ENCODE results near the gene BICC1.

BICC1 gene

DNA sequence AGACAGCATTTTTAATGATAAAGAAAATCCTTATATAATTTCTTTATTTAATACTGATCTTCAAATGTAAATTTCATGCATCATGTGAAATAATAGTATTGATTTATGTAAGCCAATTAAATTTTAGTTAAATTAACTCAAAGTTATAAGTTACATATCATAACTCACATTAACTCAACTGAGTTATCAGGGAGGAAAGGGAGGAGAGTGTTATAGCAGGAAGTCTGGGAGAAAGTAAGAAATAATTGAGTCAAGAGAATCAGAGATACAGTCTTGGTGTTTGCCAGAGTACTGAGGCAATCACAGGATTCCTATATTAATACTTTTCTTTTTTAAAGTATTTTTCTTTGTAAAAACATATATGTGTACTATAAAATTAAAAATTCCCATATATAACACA lies 4.0 kb downstream of the BICC1 start:
- no peak for DNase-seq

DNA sequence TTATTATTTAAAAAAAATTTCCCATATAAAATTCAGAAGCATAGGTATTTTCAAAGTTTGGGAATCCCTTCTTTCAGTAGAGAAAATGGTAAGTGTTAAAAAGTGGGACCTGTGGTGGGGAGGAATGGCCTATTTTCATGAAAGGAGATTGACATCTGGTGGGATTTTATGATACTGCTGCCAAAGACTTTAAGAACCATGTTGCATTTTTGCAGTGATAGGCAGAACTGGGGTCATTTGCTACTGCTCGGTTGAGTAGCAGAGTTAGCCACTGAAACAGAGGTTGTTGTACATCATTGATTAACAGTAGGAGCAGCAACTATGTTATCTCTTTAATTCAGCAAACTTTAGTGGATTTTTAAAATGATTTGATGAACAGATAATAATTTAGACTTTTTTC lies 4.4 kb downstream of the BICC1 start:
- DNase-seq, result no peak

DNA sequence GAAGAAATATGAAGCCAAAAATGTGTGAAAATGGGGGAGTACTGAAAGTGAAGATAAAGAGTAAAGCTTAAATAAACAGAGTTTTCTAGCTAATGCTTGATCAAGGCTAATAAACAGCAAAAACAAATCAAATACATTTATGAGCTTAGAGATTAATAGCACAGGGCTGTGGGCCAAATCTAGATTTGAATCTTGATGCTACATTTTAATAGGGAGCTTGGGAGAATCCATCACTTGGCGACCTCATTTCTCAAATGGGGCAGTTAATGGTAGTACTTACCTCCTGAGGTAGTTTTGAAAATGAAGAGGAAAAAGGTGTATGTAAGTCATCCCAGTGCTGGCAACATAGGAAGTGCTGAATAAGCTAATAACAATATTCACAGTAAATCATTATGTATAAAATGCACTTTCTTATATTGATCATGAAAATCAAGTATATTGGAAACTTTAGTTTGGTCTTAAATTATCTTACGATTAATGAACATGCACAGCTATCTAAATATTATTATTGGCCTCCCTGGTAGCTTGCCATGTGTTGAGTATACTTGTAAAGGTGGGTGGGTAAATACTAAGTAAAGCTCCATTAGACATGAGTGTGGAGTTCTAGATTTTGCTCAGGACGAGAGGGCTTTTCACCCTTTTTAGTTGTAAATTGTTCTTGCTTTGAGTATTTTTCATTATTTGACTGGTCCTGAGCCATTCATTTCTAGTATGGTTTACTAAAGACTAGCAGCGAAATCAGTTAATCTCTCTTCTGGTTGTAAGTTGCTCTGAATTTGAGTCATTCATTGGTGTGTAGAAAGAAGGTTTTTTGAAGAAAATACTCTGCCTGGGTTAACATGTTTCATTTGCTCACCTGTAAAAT lies 5.1 kb downstream of the BICC1 start:
- no peak for DNase-seq

DNA sequence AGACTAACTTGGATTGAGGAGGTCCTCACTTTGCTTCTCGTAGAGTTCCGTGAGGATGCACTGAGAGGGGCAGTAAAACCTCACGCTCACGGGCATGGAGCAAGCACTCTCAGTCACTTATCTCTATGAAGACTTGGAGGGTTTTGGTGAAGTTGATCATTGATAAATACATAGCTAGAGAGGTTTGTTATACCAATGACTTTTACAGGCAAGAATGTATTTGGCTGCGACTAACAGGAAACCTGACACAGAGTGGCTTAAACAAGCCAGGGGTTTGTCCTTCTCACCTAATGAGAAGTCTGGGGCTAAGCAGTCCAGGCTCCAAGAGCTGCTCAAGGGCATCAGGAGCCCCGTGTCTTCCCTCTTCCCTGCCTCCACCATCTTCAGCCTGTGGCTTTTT lies 6.1 kb downstream of the BICC1 start:
- no peak for DNase-seq

DNA sequence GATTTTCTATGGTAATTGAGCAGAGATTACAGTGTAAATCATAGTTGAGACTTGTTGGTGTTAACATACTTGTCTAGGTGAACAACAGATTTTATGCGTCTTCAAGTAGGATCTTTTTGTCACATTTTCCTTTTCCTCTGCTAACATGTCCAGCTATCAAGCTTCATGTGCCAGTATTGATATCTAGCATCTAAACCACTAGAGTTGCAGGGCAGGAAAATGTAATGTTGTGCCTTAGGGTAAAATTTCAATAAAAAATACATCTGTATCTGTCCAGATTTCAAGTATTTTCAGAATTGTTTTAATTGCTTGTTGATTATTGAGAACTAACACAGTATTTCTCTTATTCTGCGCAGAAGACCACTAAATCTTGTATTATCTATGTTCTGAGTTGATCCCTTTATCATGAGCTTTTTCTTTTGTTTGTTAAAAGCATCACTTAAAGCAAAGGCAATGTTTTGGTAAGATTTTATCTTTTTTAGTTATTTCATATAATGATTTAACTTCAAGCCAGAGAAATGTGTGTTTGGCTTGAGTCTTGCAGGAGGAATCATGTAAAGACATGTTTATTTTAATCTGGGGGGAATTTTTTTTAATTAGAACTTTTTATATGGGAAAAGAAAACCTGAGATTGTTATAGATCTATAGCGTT lies 16.5 kb downstream of the BICC1 start:
- no peak for DNase-seq

DNA sequence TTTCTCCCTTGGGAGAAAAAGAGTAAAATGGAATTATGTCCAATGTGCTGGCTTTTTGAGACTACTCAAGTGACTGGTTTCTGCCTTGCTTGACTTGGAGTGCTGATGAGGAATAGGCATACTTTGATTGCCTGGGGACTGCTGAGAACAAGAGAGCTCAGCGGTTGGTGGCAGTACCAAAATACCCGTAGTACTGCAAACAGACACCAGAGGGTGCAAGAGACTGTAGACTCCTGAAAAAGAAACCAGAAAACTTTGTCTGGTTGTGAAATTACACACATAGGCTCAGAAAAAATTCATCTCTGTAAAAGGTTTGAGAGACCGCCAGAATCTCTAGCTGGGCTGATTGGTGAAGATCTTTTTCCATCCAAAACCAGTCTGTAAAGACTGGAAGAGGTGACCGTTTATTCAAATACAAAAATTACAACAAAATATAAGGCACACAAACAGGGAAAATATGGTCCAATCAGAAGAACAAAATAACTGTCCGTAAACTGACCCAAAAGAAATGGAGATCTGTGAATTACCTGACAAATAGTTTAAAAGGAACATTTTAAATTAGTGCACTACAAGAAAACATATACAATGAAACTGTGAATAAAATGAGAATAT lies 18.5 kb downstream of the BICC1 start:
- DNase-seq, result peak; percentile 39 to 48

DNA sequence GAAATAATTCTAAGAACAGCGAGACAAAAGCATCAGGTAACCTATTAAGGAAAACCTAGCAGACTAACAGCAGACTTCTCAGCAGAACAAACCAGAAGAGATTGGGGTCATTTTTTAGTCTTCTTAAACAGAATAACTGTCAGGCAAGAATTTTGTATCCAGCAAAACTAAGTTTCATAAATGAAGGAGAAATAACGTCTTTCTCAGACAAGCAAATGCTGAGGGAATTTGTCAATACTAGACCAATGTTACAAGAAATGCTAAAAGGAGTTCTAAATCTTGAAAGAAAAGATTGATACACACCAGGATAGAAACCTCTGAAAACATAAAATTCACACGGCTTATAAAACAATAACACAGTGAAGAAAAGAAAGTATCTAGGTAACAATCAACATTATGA lies 22.6 kb downstream of the BICC1 start:
- DNase-seq, result no peak

DNA sequence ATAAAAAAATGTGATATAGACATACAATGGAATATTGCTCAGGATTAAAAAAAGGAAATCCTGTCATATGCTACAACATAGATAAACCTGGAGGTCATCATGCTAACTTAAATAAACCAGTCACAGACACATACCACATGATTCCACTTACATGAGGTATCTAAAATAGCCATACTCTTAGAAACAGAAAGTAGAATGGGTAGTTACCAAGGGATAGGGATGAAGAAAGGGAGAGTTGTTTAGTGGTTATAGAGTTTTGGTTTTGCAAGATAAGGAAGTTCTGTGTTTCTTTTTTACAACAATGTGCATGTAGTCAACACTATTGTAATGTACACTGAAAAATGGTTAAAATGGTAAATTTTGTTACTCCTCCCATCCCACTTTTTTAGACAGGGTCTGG lies 30.5 kb downstream of the BICC1 start:
- DNase-seq, result no peak

DNA sequence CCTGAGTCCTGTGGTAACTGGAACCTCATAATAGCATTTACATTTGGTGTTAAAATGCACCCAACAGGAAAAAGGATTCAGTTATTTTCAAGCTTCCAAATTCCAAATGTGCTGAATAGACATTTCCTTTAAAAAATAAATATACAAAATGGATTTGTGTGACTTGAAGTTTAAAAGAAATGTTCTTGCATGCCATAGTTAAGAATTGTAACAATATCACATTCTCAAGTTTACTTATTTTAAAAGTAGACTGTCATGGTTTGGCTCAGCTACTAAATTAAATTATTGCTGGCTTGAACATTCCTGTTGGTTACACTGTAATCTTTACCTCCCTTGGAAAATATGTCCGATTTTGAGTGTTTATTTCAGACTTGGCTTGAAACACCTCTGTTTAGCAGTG lies 31.5 kb downstream of the BICC1 start:
- DNase-seq, result no peak

DNA sequence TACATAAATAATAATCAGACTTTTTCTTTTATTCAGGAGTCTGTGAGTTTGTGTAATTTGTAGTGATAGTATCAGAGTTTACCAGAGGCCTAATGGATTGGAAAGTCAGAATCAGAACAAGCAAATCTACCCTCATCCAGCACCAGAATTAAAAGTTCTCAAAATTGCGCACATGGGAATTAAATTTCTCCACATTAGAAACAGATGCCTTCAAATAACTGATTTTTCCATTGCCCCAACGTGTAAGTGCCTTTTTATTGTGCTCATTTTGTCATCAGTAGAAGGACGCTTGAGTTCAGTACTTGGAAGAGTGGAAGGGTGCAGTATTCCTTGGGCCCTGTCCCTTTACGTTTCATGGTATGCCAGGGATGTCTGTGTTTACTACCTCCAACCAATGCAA lies 32.8 kb downstream of the BICC1 start:
- DNase-seq, result no peak

DNA sequence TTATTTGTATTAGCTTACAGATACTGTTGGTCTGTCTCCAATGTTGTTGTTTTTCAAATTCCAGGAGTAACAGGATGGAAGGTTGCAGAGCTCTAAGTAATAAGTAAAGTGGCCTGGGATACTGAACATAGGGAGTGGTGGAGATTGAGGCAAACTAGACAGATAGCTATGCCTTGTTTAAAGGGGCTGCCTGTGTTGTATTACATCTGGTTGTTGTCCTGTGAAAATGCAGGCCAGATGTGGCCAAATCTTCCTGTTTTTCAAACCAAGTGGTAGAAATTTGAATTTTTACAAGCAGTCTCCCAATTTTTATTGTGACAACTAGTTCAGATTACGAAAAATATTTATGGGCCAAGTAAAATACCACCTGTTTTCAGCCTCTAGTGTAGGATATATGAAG lies 33.5 kb downstream of the BICC1 start:
- DNase-seq, result no peak

DNA sequence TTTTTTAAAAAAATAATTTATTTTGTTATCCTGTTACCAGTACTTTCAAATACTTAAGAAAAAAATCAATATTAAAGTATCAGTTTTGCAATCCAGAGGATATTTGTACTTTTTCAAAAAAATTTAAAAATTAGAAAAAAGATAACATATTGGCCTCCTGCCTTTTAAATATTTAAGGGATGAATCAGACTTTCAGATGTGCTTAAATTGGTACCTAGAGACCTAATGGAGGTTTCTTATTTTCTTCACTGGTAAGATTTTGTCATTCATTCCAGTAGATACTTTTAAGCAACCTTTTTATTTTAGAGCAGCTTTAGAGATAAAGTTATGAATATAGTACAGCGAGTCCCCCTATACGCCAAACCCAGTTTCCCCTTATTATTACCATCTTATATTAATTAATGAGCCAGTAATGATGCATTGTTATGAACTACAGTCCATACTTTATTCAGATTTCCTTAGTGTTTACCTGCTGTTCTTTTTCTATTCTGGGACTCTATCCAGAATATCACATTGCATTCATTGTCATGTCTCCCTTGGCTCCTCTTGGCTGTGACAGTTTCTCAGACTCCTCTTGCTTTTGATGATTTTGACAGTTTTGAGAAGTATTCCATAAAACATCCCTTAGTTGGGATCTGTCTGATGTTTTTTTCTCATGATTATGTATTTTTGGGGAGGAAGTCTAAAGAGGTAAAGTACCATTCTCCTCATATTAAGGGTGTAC lies 34.2 kb downstream of the BICC1 start:
- no peak for DNase-seq

DNA sequence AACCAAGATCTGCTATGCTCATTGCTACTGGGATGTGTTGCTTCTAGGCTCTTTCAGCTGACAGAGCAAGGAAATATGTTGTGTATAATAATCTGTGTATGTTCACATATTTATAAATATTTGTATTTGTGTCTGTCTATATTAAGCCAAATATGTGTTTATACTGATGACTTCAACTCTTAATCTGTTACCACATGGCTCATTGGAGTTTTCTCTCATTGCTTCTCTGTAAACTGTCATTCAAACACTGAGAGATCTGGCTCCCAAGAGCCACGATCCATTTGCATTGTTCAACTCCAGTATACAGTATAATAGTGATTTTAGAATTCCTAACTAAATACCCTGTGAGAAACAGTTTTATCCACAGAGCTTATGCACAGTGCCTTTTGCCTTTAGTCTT lies 35.3 kb downstream of the BICC1 start:
- no peak for DNase-seq

DNA sequence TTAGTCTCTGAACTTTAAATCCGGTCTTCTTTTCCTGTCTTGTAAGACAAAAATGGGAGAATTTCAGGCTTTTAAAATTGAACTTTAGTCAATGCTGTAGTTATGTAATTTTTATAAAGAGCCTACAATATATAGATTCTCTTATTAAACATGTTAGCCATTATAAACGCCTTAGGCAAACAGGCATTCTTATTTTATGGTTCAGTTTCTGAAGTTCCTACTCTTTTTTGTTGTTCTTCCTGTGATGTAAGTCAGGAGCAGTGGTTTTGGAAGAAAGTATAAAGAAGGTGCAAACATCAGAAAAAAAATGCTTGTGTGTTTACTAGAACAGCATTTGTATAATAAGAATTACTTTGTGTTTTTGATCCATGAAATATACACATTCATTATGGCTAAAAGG lies 41.6 kb downstream of the BICC1 start:
- DNase-seq, result no peak

DNA sequence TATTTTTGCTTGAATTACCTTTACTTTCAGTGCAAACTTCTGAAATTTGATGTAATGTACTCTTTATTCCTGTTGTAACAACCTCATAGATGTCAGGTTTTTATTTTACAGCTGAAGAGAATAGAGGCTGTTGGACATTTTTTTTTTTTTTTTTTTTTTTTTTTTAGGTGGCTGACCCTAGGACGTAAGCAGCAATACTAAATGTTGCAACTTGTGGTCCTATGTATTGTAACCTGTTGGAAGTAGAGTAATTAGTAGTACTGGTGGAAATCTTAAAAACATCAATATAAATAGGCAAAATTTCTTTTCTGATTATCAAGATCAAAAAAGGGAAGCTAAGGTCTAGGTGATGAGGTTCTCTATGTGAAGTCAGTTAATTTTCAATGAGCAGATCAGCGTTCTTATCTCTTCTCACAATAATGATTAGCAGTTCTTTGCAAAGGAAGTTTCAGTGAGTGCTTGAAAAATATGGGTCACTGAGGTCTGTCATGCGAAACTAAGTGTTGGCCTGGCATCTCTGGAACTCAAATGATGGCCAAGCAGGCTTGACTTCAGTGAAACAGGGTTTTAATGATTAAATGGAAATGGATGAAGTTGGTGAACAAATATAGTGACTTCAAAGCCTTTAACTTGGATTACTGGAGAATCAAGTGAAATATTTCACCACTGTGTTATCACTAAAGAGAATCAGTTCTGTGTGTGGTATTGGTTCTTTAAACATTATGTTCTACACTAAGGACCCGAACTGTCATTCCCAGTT lies 42.7 kb downstream of the BICC1 start:
- DNase-seq, result no peak

DNA sequence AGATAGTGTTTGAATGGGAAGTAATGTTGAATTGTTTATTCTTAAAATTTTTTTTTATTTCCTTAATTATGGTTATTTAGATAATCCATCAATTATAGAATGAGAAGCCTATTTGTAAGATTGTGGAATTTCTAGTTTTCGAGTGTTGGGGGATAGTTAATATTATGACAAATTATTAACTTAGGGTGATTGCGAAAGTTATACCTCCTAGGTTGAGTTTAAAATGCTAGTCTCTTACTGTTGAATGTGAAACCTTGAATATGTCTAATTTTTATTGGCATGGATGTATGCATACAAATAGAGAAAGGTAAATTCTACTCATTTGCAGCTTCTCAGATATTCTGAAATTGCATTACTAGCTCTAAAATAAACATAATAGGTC lies 43.2 kb downstream of the BICC1 start:
- no peak for DNase-seq

DNA sequence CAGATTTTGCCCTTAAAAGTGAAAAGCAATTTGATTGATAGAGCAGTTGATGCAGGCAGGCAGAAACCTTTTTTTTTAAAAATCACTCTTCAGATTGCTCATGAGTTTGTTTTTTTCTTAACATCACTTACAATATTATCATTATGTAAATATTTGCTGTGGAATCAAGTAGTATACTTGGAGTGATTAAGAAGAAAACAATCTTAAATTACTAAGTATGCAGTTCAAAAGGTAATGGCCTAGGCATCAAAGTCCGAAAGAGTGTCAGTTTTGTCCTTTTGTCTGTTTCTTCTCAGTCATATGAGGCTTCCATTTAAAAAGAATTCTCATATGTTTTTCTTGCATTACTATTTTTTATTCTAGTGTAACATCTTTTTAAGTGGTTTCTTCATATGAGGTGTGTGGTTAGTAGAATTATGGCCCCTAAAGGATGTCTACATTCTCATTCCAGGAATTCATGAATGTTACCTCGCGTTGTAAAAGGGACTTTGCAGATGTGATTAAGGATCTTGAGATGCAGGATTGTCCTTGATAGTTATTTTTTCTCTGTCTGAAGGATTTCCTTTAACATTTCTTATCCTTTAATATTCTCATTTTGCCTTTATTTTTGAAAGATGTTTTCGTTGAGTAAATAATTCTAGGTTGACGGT lies 44.0 kb downstream of the BICC1 start:
- DNase-seq, result no peak

DNA sequence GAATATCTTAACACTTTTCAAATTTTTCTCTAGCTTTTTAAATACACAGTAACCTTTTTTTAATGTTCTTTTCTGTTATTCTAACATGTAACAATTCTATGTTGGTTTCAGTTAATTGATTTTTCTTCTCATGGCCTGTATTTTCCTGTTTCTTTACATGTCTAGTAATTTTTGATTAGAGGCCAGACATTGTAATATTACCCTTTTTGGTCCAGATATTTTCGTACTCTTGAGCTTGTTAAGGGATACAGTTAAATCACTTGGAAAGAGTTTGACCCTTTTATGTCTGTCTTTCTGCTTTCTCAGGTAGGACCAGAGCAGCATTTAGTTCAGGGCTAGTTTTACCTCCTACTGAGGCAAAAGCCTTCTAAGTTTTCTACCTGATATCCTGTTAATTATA lies 45.0 kb downstream of the BICC1 start:
- no peak for DNase-seq

DNA sequence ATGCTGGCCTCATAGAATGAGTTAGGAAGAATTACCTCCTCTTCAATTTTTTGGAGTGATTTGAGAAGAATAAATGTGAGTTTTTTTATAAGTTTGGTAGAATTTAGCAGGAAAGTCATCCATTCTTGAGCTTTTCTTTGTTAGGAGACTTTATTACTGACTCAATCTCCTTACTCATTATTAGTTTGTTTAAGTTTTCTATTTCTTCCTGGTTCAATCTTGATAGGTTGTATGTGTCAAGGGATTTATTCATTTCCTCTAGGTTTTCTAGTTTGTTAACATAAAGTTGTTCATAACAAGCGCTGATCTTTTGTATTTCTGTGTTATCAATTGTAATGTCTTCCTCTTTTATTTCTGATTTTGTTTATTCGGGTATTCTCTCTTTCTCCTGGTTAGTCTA lies 47.4 kb downstream of the BICC1 start:
- no peak for DNase-seq

DNA sequence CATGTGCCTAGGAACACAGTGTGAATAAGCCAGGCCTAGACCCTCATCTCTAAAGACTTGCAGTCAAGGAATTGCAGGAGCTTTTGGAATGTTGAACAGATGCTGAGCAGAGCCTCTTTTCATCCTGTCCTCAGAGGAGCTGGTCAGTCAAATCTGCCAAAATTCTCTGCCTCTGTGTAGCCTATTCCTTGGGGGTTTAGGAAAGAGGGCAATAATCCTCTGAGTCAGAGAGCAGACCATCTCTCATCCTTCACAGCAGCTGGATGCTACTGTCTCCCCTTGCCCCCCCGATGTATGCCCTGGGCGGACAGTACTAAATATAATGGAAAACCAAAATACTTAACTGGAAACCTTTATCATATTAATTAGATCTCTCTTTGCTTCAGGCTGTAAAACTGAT lies 52.6 kb downstream of the BICC1 start:
- no peak for DNase-seq

DNA sequence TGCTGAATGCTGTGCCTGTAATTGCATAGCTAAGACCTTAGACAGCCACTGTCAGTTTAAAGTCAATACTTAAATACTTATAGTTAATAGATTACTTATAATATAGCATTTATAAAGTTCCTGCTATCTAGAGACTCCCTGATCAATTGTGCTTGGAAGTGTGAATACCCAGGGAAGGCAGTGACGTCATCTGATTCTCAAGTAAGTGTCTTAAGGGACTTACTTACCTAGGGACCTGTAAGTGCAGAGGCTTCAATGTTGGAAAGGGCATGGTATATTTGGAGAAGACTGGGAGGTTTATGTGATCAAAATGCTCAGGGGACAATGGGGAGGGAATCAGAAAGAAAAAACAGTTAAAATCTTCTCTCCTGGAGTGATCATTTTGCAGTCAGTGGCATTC lies 55.0 kb downstream of the BICC1 start:
- no peak for DNase-seq

DNA sequence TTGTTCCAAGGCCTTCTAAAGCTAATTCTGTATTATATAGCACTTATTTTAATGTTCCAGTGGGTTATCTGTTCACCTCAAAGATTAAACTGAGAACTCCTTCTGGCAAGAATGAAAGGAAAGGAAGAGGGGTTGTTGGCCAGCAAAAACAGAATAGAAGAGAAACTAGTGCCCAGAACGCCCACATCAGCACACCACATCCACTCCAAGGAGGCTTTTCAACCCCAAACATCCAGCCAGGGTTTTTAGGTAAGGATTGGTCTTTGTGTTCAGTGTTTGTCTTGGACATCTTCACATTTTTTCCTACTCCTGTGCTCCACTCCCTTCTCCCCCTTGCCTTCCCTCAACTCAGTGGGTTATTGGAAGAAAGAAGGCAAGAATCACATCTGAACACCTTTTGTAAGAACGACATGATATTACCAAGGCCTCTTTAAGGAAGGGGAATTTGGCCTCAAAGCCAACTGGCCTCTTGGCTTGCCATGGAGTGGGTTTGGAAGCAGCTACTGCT lies 55.8 kb downstream of the BICC1 start:
- DNase-seq, result no peak
